ENCODE data around the gene DYNLL2. TPM values are rescaled to one million over a fixed set of nuclear protein-coding genes. Genes with fewer than 3 reads are reported as not detected.
"Not testable (repeated sequence)": the region's sequence is repeated elsewhere in the genome, so short reads cannot be mapped to it uniquely, and the experiment has no call there.

DYNLL2 gene
- total RNA-seq, 4 donors from 2014 or later: 6.1 to 37.8 (median 23.2) TPM

- no peak for DNase-seq
- H3K27ac ChIP-seq: no peak overlapping the region
- TF ChIP-seq POLR2A (IDR thresholded peaks at IDR 0.05) (no peak), CTCF (IDR thresholded peaks at IDR 0.05) (no peak)
- no peaks in the 10 kb centered on the region for H3K9me3 ChIP-seq
- intact Hi-C loops (cut with DNase I; ENCODE audit: low total_unique reads): no loop called here
- no peaks in the 10 kb centered on the region for H3K27me3 ChIP-seq
- no peak overlapping the region for H3K4me3 ChIP-seq
- H3K4me1 ChIP-seq: no peaks in the 10 kb centered on the region
- no peaks in the 10 kb centered on the region for H3K36me3 ChIP-seq
Measured at GRCh38 chr17:58096892-58097291, 13.7 kb downstream of the DYNLL2 start.

- H3K27me3 ChIP-seq: no peaks in the 10 kb centered on the region
- no peak for TF ChIP-seq CTCF (IDR thresholded peaks at IDR 0.05)
- no peak for TF ChIP-seq POLR2A (IDR thresholded peaks at IDR 0.05)
Measured at GRCh38 chr17:58097384-58098088, 14.3 kb downstream of the DYNLL2 start.

GRCh38 chr17:58100506-58100905, 17.3 kb downstream of the DYNLL2 start:
- no peaks in the 10 kb centered on the region for H3K27me3 ChIP-seq
- no peak overlapping the region for H3K27ac ChIP-seq
- H3K4me1 ChIP-seq: no peaks in the 10 kb centered on the region
- H3K9me3 ChIP-seq: no peaks in the 10 kb centered on the region
- H3K36me3 ChIP-seq: no peaks in the 10 kb centered on the region
- no peak overlapping the region for H3K4me3 ChIP-seq
- TF ChIP-seq POLR2A (IDR thresholded peaks at IDR 0.05): no peak
- TF ChIP-seq CTCF (IDR thresholded peaks at IDR 0.05): no peak
- no peak for DNase-seq
- intact Hi-C loops (cut with DNase I; ENCODE audit: low total_unique reads): no loop called here

More at GRCh38 chr17:58097384-58098088, 14.3 kb downstream of the DYNLL2 start:
- no peaks in the 10 kb centered on the region for H3K36me3 ChIP-seq
- no peak overlapping the region for H3K4me3 ChIP-seq
- H3K9me3 ChIP-seq: no peaks in the 10 kb centered on the region
- H3K4me1 ChIP-seq: no peaks in the 10 kb centered on the region
- intact Hi-C loops (cut with DNase I; ENCODE audit: low total_unique reads): no loop called here
- H3K27ac ChIP-seq: no peak overlapping the region
- no peak for DNase-seq

GRCh38 chr17:58101898-58102297, 18.7 kb downstream of the DYNLL2 start:
- H3K36me3 ChIP-seq; intact Hi-C loops (cut with DNase I; ENCODE audit: low total_unique reads); H3K27me3 ChIP-seq; H3K27ac ChIP-seq; H3K9me3 ChIP-seq; H3K4me1 ChIP-seq; DNase-seq; H3K4me3 ChIP-seq: not testable (repeated sequence)

GRCh38 chr17:58105093-58105492, 21.9 kb downstream of the DYNLL2 start:
- no peak overlapping the region for H3K4me3 ChIP-seq
- H3K27me3 ChIP-seq: no peaks in the 10 kb centered on the region
- DNase-seq: no peak
- H3K9me3 ChIP-seq: no peaks in the 10 kb centered on the region
- no peaks in the 10 kb centered on the region for H3K36me3 ChIP-seq
- intact Hi-C loops (cut with DNase I; ENCODE audit: low total_unique reads): no loop called here
- H3K27ac ChIP-seq: no peak overlapping the region
- no peak for TF ChIP-seq POLR2A (IDR thresholded peaks at IDR 0.05)
- no peak for TF ChIP-seq CTCF (IDR thresholded peaks at IDR 0.05)
- no peaks in the 10 kb centered on the region for H3K4me1 ChIP-seq

All from uterus (tissue), 4 donors.